Body of pancreas (tissue), 4 donors: ENCODE results near the gene ZNF232.
"Not testable (repeated sequence)": the region's sequence is repeated elsewhere in the genome, so short reads cannot be mapped to it uniquely, and the experiment has no call there.

Source experiments
- POLR2A ChIP-seq, 3 donors: fragments of 450-650 bp; IDR thresholded peaks; one replicate each; pipeline ENCODE4 v1.6.1; 2016; ENCODE audit warnings: antibody characterized with exemption in 3 of 3, mild to moderate bottlenecking in 2 of 3
- TF ChIP-seq, protein P1 (sequence below), 7 experiments: fragments of 450-650 bp in 4 of 7; fragments of 200-600 bp in 3 of 7; sonication (generic) in 3 of 7; IDR thresholded peaks; one replicate each; pipeline ENCODE4 v1.5.1; 2016 to 2019; ENCODE audit warnings: antibody characterized with exemption in 7 of 7

- TF ChIP-seq, protein P1, sequence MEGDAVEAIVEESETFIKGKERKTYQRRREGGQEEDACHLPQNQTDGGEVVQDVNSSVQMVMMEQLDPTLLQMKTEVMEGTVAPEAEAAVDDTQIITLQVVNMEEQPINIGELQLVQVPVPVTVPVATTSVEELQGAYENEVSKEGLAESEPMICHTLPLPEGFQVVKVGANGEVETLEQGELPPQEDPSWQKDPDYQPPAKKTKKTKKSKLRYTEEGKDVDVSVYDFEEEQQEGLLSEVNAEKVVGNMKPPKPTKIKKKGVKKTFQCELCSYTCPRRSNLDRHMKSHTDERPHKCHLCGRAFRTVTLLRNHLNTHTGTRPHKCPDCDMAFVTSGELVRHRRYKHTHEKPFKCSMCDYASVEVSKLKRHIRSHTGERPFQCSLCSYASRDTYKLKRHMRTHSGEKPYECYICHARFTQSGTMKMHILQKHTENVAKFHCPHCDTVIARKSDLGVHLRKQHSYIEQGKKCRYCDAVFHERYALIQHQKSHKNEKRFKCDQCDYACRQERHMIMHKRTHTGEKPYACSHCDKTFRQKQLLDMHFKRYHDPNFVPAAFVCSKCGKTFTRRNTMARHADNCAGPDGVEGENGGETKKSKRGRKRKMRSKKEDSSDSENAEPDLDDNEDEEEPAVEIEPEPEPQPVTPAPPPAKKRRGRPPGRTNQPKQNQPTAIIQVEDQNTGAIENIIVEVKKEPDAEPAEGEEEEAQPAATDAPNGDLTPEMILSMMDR (IDR thresholded peaks at IDR 0.05): not testable (repeated sequence)
- not testable (repeated sequence) for TF ChIP-seq POLR2A (IDR thresholded peaks at IDR 0.05)
Measured at GRCh38 chr17:5124125-5124760, 12.6 kb upstream of the ZNF232 start.
